ENCODE results near the gene PARD6G.
"Not testable (repeated sequence)": the region's sequence is repeated elsewhere in the genome, so short reads cannot be mapped to it uniquely, and the experiment has no call there.

Gene PARD6G

GRCh38 chr18:80239830-80240229 is 7.5 kb downstream of the PARD6G start:
- DNase-seq: no peak

GRCh38 chr18:80238651-80239260 is 8.6 kb downstream of the PARD6G start:
- no peak for DNase-seq

GRCh38 chr18:80237519-80237918 is 9.8 kb downstream of the PARD6G start:
- not testable (repeated sequence) for DNase-seq

- no peak for DNase-seq
These were observed 12.9 kb downstream of the PARD6G start for GRCh38 chr18:80234398-80234797.

- DNase-seq: no peak
These were observed 13.4 kb downstream of the PARD6G start for GRCh38 chr18:80233899-80234298.

- DNase-seq: no peak
These were observed 14.0 kb downstream of the PARD6G start for GRCh38 chr18:80233201-80233835.

- DNase-seq: no peak
These were observed 14.6 kb downstream of the PARD6G start for GRCh38 chr18:80232710-80233109.

- no peak for DNase-seq
These were observed 15.3 kb downstream of the PARD6G start for GRCh38 chr18:80232030-80232429.

- DNase-seq: no peak
These were observed 15.7 kb downstream of the PARD6G start for GRCh38 chr18:80231616-80232015.

- DNase-seq: no peak
These were observed 16.2 kb downstream of the PARD6G start for GRCh38 chr18:80231151-80231550.

- no peak for DNase-seq
These were observed 17.3 kb downstream of the PARD6G start for GRCh38 chr18:80229766-80230745.

GRCh38 chr18:80229363-80229762 is 18.0 kb downstream of the PARD6G start:
- no peak for DNase-seq

GRCh38 chr18:80228051-80228848 is 19.1 kb downstream of the PARD6G start:
- DNase-seq: no peak

- no peak for DNase-seq
These were observed 19.8 kb downstream of the PARD6G start for GRCh38 chr18:80227472-80227871.

- no peak for DNase-seq
These were observed 21.6 kb downstream of the PARD6G start for GRCh38 chr18:80225685-80226084.

GRCh38 chr18:80223581-80224148 is 23.6 kb downstream of the PARD6G start:
- DNase-seq: no peak

- not testable (repeated sequence) for DNase-seq
These were observed 27.8 kb downstream of the PARD6G start for GRCh38 chr18:80219488-80219887.

- DNase-seq: no peak
These were observed 28.7 kb downstream of the PARD6G start for GRCh38 chr18:80218341-80219227.

GRCh38 chr18:80213182-80213581 is 34.1 kb downstream of the PARD6G start:
- no peak for DNase-seq

GRCh38 chr18:80210312-80211083 is 36.8 kb downstream of the PARD6G start:
- DNase-seq: no peak

GRCh38 chr18:80208620-80209019 is 38.7 kb downstream of the PARD6G start:
- no peak for DNase-seq

Data from activated CD4-positive, alpha-beta T cell treated with anti-CD3 and anti-CD28 coated beads for 1 hour (primary cell).